Kidney (tissue), 14 donors: Measurements from ENCODE around the gene CIITA. TPM values are rescaled to one million over a fixed set of nuclear protein-coding genes. Genes with fewer than 3 reads are reported as not detected.

Experiments
- DNase-seq, 5 donors: peaks; one replicate each; pipeline ENCODE4 v3.0.0-alpha.2; 2013 to 2020
- FAIRE-seq: peaks from 2 replicates; lab custom pipeline; 2012; peaks lifted over from hg19 to GRCh38; lab: Jason Lieb, UNC
- H3K27ac ChIP-seq, 2 donors: one replicate each; pipeline ENCODE4 v1.7.0; 2013; ENCODE audit warnings: low read depth in 2 of 2, low read length in 2 of 2, inconsistent platforms in 1 of 2
- H3K27me3 ChIP-seq: one replicate; pipeline ENCODE4 v1.7.1; 2013; ENCODE audit warnings: low read length, inconsistent platforms; ENCODE audit not compliant: control insufficient read depth, insufficient read depth
- H3K36me3 ChIP-seq, 3 donors: one replicate each; pipeline versions ENCODE4 v1.7.0 to v1.7.1; 2013; ENCODE audit warnings: low read length in 3 of 3, control low read depth in 1 of 3, inconsistent platforms in 1 of 3; ENCODE audit not compliant: insufficient read depth in 3 of 3, control insufficient read depth in 2 of 3
- H3K4me1 ChIP-seq, 3 donors: one replicate each; pipeline versions ENCODE4 v1.7.0 to v1.7.1; 2013; ENCODE audit warnings: low read length in 3 of 3, inconsistent platforms in 1 of 3, low read depth in 1 of 3; ENCODE audit not compliant: control insufficient read depth in 2 of 3, insufficient read depth in 2 of 3
- H3K4me3 ChIP-seq, 3 donors: one replicate each; pipeline versions ENCODE4 v1.7.0 to v1.8.1; 2013; ENCODE audit warnings: low read length in 3 of 3, control low read depth in 1 of 3, inconsistent platforms in 1 of 3
- H3K9ac ChIP-seq, 3 donors: one replicate each; pipeline versions ENCODE4 v1.7.0 to v1.7.1; 2013; ENCODE audit warnings: low read length in 3 of 3, control low read depth in 1 of 3, inconsistent platforms in 1 of 3
- H3K9me3 ChIP-seq, 3 donors: one replicate each; pipeline versions ENCODE4 v1.7.0 to v1.7.1; 2013; ENCODE audit warnings: low read length in 3 of 3, control low read depth in 1 of 3, inconsistent platforms in 1 of 3; ENCODE audit not compliant: control insufficient read depth in 2 of 3, insufficient read depth in 1 of 3
- CTCF ChIP-seq: IDR thresholded peaks from 3 replicates; pipeline ENCODE4 v1.5.1; 2012; ENCODE audit warnings: mild to moderate bottlenecking, moderate library complexity, borderline replicate concordance; ENCODE audit not compliant: insufficient read depth; ENCODE audit errors: extremely low read depth
- intact Hi-C: fragments of 100-400 bp; cut with DNase I; formaldehyde crosslinking; loops from one replicate; pipeline ENCODE4 v1.11.1; 2022
- polyA plus RNA-seq: library from polyadenylated mRNA; stranded (reverse); fragments of 350-450 nt; fragmentation: Illumina TruSeq; extraction: RNeasy Lipid Tissue Mini Kit (QIAGEN cat#74804); gene quantifications from one replicate; pipeline ENCODE4 v1.2.3, GENCODE V29; 2014; ENCODE audit warnings: low read depth, low replicate concordance; ENCODE audit not compliant: insufficient read depth
- total RNA-seq: library from RNA; stranded (reverse); fragmentation: NEBNext Ultra II Directional; extraction: Animal tissue kit (Norgen Biotek cat#: 25700); gene quantifications from one replicate; pipeline ENCODE4 v1.2.1, GENCODE V29; 2021
- donor health status: control.
- donor health status: control.
- donor health status: control.
- donor health status: control.
- donor health status: control.
- donor health status: DM: yes; HTN: yes; CAD: no.
- donor health status: Normal renal cell carcinoma (clear cell type).

Gene CIITA
- total and polyA plus RNA-seq, 2 donors from 2014 or later = 8.3 to 50.5 TPM

- Histone ChIP-seq H3K4me3 (no peak overlapping the region), H3K36me3 (peaks cover 0 to 24% (median 14%) of the 10 kb centered on the region in 3 donors), H3K9ac (no peak overlapping the region), H3K9me3 (no peaks in the 10 kb centered on the region), H3K27me3 (no peaks in the 10 kb centered on the region), H3K4me1 (peaks cover 4 to 6% (median 6%) of the 10 kb centered on the region in 3 donors), H3K27ac (no peak overlapping the region)
- FAIRE-seq = no peak
- DNase-seq = no peak
- intact Hi-C loops = loop anchor here (10.0 kb wide), 1 partner anchor 385 kb away; no protein-coding TSS in a partner anchor
- no peak for TF ChIP-seq CTCF
These were observed 92.6 kb downstream of the CIITA start for GRCh38 chr16:10969615-10970014.

GRCh38 chr16:10970065-10970464 lies 93.1 kb downstream of the CIITA start:
- no peak overlapping the region for H3K9ac ChIP-seq
- no peaks in the 10 kb centered on the region for H3K9me3 ChIP-seq
- no peak overlapping the region for H3K4me3 ChIP-seq
- H3K27me3 ChIP-seq = no peaks in the 10 kb centered on the region
- H3K4me1 ChIP-seq = peaks cover 4 to 6% (median 6%) of the 10 kb centered on the region in 3 donors
- no peak for TF ChIP-seq CTCF
- H3K36me3 ChIP-seq = peaks cover 0 to 24% (median 14%) of the 10 kb centered on the region in 3 donors
- no peak overlapping the region for H3K27ac ChIP-seq
- intact Hi-C loops = no loop called here
- no peak for DNase-seq
- FAIRE-seq = no peak

GRCh38 chr16:10971560-10971961 lies 94.6 kb downstream of the CIITA start:
- Histone ChIP-seq H3K4me3 (no peak overlapping the region), H3K36me3 (peaks cover 0 to 24% (median 14%) of the 10 kb centered on the region in 3 donors), H3K9me3 (no peaks in the 10 kb centered on the region), H3K27me3 (no peaks in the 10 kb centered on the region), H3K9ac (no peak overlapping the region), H3K27ac (peak overlapping the region in 1 of 2 donors; percentile 3), H3K4me1 (peaks cover 4 to 6% (median 6%) of the 10 kb centered on the region in 3 donors)
- FAIRE-seq (no peak), DNase-seq (peak in 4 of 5 donors; percentile 65 to 91 (median 82))
- intact Hi-C loops = no loop called here
- peak; percentile 87 for TF ChIP-seq CTCF
